Left lung (tissue), 10 donors: ENCODE results near the gene MYZAP. TPM values are rescaled to one million over a fixed set of nuclear protein-coding genes. Genes with fewer than 3 reads are reported as not detected.

Experiments used
- ATAC-seq: fragments of 200-7000 bp; cut with Tn5 transposase; one replicate; pipeline ENCODE4 v1.9.1; 2020; ENCODE audit warnings: moderate library complexity
- DNase-seq, 4 donors: peaks; one replicate each; pipeline ENCODE4 v3.0.0-alpha.2; 2013 to 2020
- H3K27ac ChIP-seq, 2 donors: fragments of 200-600 bp; sonication (generic) in 1 of 2; one replicate each; pipeline versions ENCODE4 v1.5.0 to v1.8.0; 2020 to 2021
- H3K27me3 ChIP-seq, 2 donors: fragments of 200-600 bp; sonication (generic) in 1 of 2; one replicate each; pipeline versions ENCODE4 v1.5.0 to v1.8.0; 2020 to 2021
- H3K36me3 ChIP-seq, 2 donors: fragments of 200-600 bp; sonication (generic) in 1 of 2; one replicate each; pipeline versions ENCODE4 v1.5.0 to v1.8.0; 2020 to 2021
- H3K4me1 ChIP-seq, 2 donors: fragments of 200-600 bp; one replicate each; pipeline ENCODE4 v1.8.0; 2021
- H3K4me3 ChIP-seq, 2 donors: fragments of 200-600 bp; sonication (generic) in 1 of 2; one replicate each; pipeline versions ENCODE4 v1.5.0 to v1.8.0; 2020 to 2021; ENCODE audit warnings: mild to moderate bottlenecking in 1 of 2
- H3K9me3 ChIP-seq, 2 donors: fragments of 200-600 bp; sonication (generic) in 1 of 2; one replicate each; pipeline versions ENCODE4 v1.5.0 to v1.8.0; 2020 to 2021
- intact Hi-C, 2 donors: fragments of 100-400 bp; cut with DNase I; formaldehyde crosslinking; loops; one replicate each; pipeline versions ENCODE4 v1.11.2 to v1.14.2; 2022
- polyA plus RNA-seq, 6 donors: library from polyadenylated mRNA; unstranded; fragments of 120-200 nt; gene quantifications; one replicate each; pipeline ENCODE4 v1.2.1, GENCODE V29; 2013; ENCODE audit not compliant: insufficient read length in 6 of 6
- total RNA-seq, 2 donors: library from RNA; stranded (reverse); fragmentation: NEBNext Ultra II Directional; extraction: Animal tissue kit (Norgen Biotek cat#: 25700); gene quantifications; one replicate each; pipeline ENCODE4 v1.2.1, GENCODE V29; 2021
- TF ChIP-seq, protein P1 (sequence below), 2 donors: fragments of 200-600 bp; sonication (generic) in 1 of 2; IDR thresholded peaks; one replicate each; pipeline versions ENCODE4 v1.5.0 to v1.8.0; 2021; ENCODE audit warnings: antibody characterized with exemption in 2 of 2
- donor health status: DM: no; HTN: yes; CAD: no.
- donor health status: DM: no; HTN: no; CAD: no.

The MYZAP gene
- total and polyA plus RNA-seq, 8 donors: 17.1 to 66.1 (median 63.6) TPM

- ATAC-seq (no peak), DNase-seq (no peak)
- TF ChIP-seq, protein P1, sequence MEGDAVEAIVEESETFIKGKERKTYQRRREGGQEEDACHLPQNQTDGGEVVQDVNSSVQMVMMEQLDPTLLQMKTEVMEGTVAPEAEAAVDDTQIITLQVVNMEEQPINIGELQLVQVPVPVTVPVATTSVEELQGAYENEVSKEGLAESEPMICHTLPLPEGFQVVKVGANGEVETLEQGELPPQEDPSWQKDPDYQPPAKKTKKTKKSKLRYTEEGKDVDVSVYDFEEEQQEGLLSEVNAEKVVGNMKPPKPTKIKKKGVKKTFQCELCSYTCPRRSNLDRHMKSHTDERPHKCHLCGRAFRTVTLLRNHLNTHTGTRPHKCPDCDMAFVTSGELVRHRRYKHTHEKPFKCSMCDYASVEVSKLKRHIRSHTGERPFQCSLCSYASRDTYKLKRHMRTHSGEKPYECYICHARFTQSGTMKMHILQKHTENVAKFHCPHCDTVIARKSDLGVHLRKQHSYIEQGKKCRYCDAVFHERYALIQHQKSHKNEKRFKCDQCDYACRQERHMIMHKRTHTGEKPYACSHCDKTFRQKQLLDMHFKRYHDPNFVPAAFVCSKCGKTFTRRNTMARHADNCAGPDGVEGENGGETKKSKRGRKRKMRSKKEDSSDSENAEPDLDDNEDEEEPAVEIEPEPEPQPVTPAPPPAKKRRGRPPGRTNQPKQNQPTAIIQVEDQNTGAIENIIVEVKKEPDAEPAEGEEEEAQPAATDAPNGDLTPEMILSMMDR (IDR thresholded peaks at IDR 0.05): no peak
- Histone ChIP-seq H3K27me3 (peaks cover 0 to 4% of the 10 kb centered on the region in 2 donors), H3K4me3 (no peak overlapping the region), H3K4me1 (no peaks in the 10 kb centered on the region), H3K36me3 (no peaks in the 10 kb centered on the region), H3K27ac (peak overlapping the region; percentile 26 to 60), H3K9me3 (no peaks in the 10 kb centered on the region)
- intact Hi-C loops: no loop called here
Observed at GRCh38 chr15:57597431-57597830, 5.7 kb downstream of the MYZAP start.

- no peak for DNase-seq
- intact Hi-C loops: no loop called here
- Histone ChIP-seq H3K9me3 (no peaks in the 10 kb centered on the region), H3K27ac (peak overlapping the region in 1 of 2 donors; percentile 60), H3K36me3 (no peaks in the 10 kb centered on the region), H3K27me3 (no peaks in the 10 kb centered on the region), H3K4me1 (no peaks in the 10 kb centered on the region), H3K4me3 (no peak overlapping the region)
- TF ChIP-seq, protein P1 (IDR thresholded peaks at IDR 0.05): no peak
- ATAC-seq: no peak
Observed at GRCh38 chr15:57598346-57598745, 6.6 kb downstream of the MYZAP start.

DNA sequence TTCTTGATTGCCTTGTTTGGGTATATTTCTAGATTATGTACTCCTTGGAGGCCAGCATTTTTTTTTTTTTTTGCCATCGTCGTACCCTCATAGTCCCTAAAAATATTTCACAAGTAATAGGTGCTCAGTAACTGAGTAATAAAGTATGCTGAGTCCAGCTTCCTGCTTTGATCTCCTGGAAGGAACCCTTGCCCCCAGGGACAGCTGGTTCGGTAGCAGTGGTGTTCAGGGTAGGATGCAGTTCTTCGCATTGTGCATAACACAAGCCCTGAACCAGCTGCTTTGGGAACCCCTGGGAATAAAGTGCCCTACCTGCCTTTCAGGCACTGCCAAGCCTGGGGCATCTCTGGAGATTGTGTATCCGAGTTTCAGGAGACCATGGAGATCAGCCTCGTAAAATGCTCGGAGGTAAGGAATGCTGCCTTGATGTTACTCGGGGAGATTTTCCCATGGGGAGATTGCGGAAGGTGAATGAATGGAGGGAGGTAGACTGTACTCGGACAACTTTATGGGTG, 7.6 kb downstream of the MYZAP start:
- ATAC-seq (no peak), DNase-seq (no peak)
- Histone ChIP-seq H3K4me1 (no peaks in the 10 kb centered on the region), H3K9me3 (no peaks in the 10 kb centered on the region), H3K36me3 (no peaks in the 10 kb centered on the region), H3K4me3 (no peak overlapping the region), H3K27ac (peak overlapping the region in 1 of 2 donors; percentile 21), H3K27me3 (no peaks in the 10 kb centered on the region)
- TF ChIP-seq, protein P1 (IDR thresholded peaks at IDR 0.05): no peak
- intact Hi-C loops: no loop called here

GRCh38 chr15:57600197-57600596, 8.5 kb downstream of the MYZAP start:
- no peak for ATAC-seq
- no peaks in the 10 kb centered on the region for H3K4me1 ChIP-seq
- H3K36me3 ChIP-seq: no peaks in the 10 kb centered on the region
- H3K27ac ChIP-seq: no peak overlapping the region
- TF ChIP-seq, protein P1 (IDR thresholded peaks at IDR 0.05): no peak
- H3K4me3 ChIP-seq: no peak overlapping the region
- H3K27me3 ChIP-seq: no peaks in the 10 kb centered on the region
- intact Hi-C loops: no loop called here
- no peak for DNase-seq
- H3K9me3 ChIP-seq: no peaks in the 10 kb centered on the region

DNA sequence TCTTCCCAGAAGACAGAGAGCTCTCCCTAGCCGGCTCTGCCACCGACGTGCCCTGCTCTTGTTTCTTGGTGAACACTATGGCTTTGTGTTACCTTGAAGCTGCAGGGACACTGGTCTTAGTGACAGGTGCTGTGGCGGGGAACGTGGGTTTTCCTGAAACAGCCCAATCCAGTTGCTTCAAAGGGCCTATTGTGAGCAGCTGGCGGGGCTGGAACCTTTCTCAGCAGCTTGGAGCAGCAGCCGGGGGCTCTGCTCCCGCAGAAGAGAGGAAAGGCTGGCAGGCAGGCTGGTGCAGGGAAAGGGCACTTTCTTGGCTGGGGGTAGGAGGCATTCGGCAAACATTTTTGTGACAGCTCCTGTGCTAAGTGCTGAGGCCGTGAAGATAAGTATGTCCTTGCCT, 12.8 kb downstream of the MYZAP start:
- Histone ChIP-seq H3K27me3 (no peaks in the 10 kb centered on the region), H3K4me3 (no peak overlapping the region), H3K9me3 (no peaks in the 10 kb centered on the region), H3K27ac (no peak overlapping the region), H3K4me1 (peaks cover 6 to 10% of the 10 kb centered on the region in 2 donors), H3K36me3 (no peaks in the 10 kb centered on the region)
- ATAC-seq: no peak
- no peak for DNase-seq
- intact Hi-C loops: no loop called here
- TF ChIP-seq, protein P1 (IDR thresholded peaks at IDR 0.05): no peak
